ENCODE results near the gene SENP8. TPM values are rescaled to one million over a fixed set of nuclear protein-coding genes. Genes with fewer than 3 reads are reported as not detected.

The SENP8 gene
- total and polyA plus RNA-seq, 4 donors, result 0.67 to 1.0 (median 0.88) TPM

DNA sequence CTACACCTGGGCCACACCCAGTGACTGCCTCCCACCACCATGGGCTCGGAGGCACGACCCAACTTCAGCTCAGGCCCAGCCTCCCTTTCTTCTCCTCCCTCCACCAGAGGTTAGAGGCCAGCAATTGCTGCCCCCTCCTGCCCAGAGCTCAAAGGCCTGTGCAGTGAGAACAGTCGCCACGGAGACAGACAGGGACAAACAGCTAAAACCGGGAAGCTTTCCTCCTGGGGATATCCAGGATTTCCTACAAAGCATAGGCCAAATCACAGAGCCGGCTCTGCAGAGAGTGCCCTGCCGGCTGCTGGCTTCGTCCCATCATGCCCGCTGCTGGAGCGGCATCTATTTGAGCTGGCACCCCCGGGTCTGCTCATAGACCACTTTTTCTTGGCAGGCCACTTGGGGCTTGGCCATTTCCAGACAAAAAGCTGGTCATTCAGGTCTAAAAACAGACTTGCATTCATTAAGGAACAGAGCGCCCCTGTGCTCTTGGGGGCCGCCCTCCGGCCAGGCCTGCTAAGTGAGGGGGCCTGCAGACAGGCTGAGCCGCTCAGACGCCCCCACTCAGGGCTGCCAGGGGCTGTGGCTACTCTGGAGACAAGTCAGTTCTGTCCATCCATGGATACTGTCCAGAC is 61.9 kb downstream of the SENP8 start:
- no peak overlapping the region for H3K9ac ChIP-seq (ENCODE audit: low read depth in 1 of 2, low read length in 2 of 2)
- H3K4me3 ChIP-seq (ENCODE audit: low read depth in 1 of 3, low read length in 3 of 3), result no peak overlapping the region
- H3K27ac ChIP-seq (ENCODE audit: low read depth in 1 of 2, low read length in 2 of 2), result no peak overlapping the region
- H3K27me3 ChIP-seq (ENCODE audit: control insufficient read depth in 4 of 4, insufficient read depth in 4 of 4, low read length in 3 of 4), result peaks cover 0 to 6% (median 2%) of the 10 kb centered on the region in 4 donors
- DNase-seq (ENCODE audit: low spot score), result no peak
- H3K36me3 ChIP-seq (ENCODE audit: control insufficient read depth in 4 of 4, insufficient read depth in 3 of 4, low read depth in 1 of 4, low read length in 3 of 4), result no peaks in the 10 kb centered on the region
- H3K4me1 ChIP-seq (ENCODE audit: control insufficient read depth in 4 of 4, insufficient read depth in 4 of 4, low read length in 3 of 4), result peaks cover 0 to 8% (median 5%) of the 10 kb centered on the region in 4 donors
- WGBS, result 81% methylated on average over 16 of the region's 16 CpGs
- no peaks in the 10 kb centered on the region for H3K9me3 ChIP-seq (ENCODE audit: control insufficient read depth in 4 of 4, low read length in 3 of 4)
- TF ChIP-seq FOXA2 (IDR thresholded peaks at IDR 0.05), result no peak
- TF ChIP-seq, protein P1, sequence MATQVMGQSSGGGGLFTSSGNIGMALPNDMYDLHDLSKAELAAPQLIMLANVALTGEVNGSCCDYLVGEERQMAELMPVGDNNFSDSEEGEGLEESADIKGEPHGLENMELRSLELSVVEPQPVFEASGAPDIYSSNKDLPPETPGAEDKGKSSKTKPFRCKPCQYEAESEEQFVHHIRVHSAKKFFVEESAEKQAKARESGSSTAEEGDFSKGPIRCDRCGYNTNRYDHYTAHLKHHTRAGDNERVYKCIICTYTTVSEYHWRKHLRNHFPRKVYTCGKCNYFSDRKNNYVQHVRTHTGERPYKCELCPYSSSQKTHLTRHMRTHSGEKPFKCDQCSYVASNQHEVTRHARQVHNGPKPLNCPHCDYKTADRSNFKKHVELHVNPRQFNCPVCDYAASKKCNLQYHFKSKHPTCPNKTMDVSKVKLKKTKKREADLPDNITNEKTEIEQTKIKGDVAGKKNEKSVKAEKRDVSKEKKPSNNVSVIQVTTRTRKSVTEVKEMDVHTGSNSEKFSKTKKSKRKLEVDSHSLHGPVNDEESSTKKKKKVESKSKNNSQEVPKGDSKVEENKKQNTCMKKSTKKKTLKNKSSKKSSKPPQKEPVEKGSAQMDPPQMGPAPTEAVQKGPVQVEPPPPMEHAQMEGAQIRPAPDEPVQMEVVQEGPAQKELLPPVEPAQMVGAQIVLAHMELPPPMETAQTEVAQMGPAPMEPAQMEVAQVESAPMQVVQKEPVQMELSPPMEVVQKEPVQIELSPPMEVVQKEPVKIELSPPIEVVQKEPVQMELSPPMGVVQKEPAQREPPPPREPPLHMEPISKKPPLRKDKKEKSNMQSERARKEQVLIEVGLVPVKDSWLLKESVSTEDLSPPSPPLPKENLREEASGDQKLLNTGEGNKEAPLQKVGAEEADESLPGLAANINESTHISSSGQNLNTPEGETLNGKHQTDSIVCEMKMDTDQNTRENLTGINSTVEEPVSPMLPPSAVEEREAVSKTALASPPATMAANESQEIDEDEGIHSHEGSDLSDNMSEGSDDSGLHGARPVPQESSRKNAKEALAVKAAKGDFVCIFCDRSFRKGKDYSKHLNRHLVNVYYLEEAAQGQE (IDR thresholded peaks at IDR 0.05), result no peak
- no peak for TF ChIP-seq RAD21 (IDR thresholded peaks at IDR 0.05)
- TF ChIP-seq TAF1 (conservative IDR thresholded peaks at IDR 0.05), result no peak
- no peak for TF ChIP-seq YY1 (IDR thresholded peaks at IDR 0.05)
- TF ChIP-seq JUND (IDR thresholded peaks at IDR 0.05), result no peak
- TF ChIP-seq EGR1 (IDR thresholded peaks at IDR 0.05; ENCODE audit: low read depth in 2 of 2), result no peak
- no peak for TF ChIP-seq HNF4A (conservative IDR thresholded peaks at IDR 0.05)
- no peak for TF ChIP-seq HNF4G (IDR thresholded peaks at IDR 0.05)
- TF ChIP-seq FOXA1 (IDR thresholded peaks at IDR 0.05), result no peak
- TF ChIP-seq, protein P2, sequence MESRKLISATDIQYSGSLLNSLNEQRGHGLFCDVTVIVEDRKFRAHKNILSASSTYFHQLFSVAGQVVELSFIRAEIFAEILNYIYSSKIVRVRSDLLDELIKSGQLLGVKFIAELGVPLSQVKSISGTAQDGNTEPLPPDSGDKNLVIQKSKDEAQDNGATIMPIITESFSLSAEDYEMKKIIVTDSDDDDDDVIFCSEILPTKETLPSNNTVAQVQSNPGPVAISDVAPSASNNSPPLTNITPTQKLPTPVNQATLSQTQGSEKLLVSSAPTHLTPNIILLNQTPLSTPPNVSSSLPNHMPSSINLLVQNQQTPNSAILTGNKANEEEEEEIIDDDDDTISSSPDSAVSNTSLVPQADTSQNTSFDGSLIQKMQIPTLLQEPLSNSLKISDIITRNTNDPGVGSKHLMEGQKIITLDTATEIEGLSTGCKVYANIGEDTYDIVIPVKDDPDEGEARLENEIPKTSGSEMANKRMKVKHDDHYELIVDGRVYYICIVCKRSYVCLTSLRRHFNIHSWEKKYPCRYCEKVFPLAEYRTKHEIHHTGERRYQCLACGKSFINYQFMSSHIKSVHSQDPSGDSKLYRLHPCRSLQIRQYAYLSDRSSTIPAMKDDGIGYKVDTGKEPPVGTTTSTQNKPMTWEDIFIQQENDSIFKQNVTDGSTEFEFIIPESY (IDR thresholded peaks at IDR 0.05), result no peak
- no peak for TF ChIP-seq RXRA (IDR thresholded peaks at IDR 0.05)
- TF ChIP-seq NR2F2 (IDR thresholded peaks at IDR 0.05), result no peak
- no peak for TF ChIP-seq SP1 (IDR thresholded peaks at IDR 0.05)

DNA sequence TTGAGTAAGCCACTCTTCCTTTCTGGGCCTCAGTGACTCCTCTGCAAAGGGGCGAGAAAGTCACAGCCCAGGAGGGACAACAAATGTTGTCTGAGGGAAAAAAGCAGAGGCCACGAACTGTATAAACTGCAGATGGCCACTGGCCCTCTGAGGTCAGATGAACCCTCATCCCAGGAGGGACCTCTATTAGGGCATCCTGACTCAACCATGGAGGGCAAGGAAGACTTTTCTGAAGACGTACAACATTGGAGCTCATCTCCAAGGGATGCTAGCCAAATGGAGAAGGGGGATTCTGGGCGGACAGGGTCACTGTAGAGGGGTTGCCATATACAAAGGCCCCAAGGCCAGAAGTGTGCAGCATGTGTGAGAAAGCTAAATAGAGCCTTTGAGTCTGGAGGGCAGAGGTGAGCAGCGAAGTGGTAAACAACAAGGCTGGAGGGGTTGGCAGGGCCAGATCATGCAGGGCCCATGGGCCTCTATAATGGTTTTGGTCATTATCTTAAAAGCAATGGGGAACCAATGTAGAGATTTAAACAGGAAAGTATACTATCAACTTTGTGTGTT is 62.6 kb downstream of the SENP8 start:
- peaks cover 0 to 6% (median 2%) of the 10 kb centered on the region in 4 donors for H3K27me3 ChIP-seq (ENCODE audit: control insufficient read depth in 4 of 4, insufficient read depth in 4 of 4, low read length in 3 of 4)

More for the DNA sequence above, 62.6 kb downstream of the SENP8 start:
- no peaks in the 10 kb centered on the region for H3K36me3 ChIP-seq (ENCODE audit: control insufficient read depth in 4 of 4, insufficient read depth in 3 of 4, low read depth in 1 of 4, low read length in 3 of 4)
- WGBS, result 93% methylated on average over 5 of the region's 5 CpGs
- H3K9ac ChIP-seq (ENCODE audit: low read depth in 1 of 2, low read length in 2 of 2), result no peak overlapping the region
- H3K9me3 ChIP-seq (ENCODE audit: control insufficient read depth in 4 of 4, low read length in 3 of 4), result no peaks in the 10 kb centered on the region
- TF ChIP-seq GABPA (IDR thresholded peaks at IDR 0.05 in 1 of 2, conservative IDR thresholded peaks at IDR 0.05 in 1 of 2) (no peak), EGR1 (IDR thresholded peaks at IDR 0.05; ENCODE audit: low read depth in 2 of 2) (no peak), NR2F2 (IDR thresholded peaks at IDR 0.05) (no peak), FOXA2 (IDR thresholded peaks at IDR 0.05) (no peak), JUND (IDR thresholded peaks at IDR 0.05) (no peak), ATF3 (IDR thresholded peaks at IDR 0.05) (no peak), SP1 (IDR thresholded peaks at IDR 0.05) (no peak)
- TF ChIP-seq, protein P2 (IDR thresholded peaks at IDR 0.05), result no peak
- TF ChIP-seq, protein P1 (IDR thresholded peaks at IDR 0.05), result no peak
- TF ChIP-seq, protein P3, sequence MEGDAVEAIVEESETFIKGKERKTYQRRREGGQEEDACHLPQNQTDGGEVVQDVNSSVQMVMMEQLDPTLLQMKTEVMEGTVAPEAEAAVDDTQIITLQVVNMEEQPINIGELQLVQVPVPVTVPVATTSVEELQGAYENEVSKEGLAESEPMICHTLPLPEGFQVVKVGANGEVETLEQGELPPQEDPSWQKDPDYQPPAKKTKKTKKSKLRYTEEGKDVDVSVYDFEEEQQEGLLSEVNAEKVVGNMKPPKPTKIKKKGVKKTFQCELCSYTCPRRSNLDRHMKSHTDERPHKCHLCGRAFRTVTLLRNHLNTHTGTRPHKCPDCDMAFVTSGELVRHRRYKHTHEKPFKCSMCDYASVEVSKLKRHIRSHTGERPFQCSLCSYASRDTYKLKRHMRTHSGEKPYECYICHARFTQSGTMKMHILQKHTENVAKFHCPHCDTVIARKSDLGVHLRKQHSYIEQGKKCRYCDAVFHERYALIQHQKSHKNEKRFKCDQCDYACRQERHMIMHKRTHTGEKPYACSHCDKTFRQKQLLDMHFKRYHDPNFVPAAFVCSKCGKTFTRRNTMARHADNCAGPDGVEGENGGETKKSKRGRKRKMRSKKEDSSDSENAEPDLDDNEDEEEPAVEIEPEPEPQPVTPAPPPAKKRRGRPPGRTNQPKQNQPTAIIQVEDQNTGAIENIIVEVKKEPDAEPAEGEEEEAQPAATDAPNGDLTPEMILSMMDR (IDR thresholded peaks at IDR 0.05; ENCODE audit: low read depth, low read length, missing input control), result no peak
- no peak overlapping the region for H3K4me3 ChIP-seq (ENCODE audit: low read depth in 1 of 3, low read length in 3 of 3)
- no peak for DNase-seq (ENCODE audit: low spot score)
- no peak overlapping the region for H3K27ac ChIP-seq (ENCODE audit: low read depth in 1 of 2, low read length in 2 of 2)
- H3K4me1 ChIP-seq (ENCODE audit: control insufficient read depth in 4 of 4, insufficient read depth in 4 of 4, low read length in 3 of 4), result peaks cover 0 to 8% (median 5%) of the 10 kb centered on the region in 4 donors
